Measurements from ENCODE around the gene INSYN2B. TPM values are rescaled to one million over a fixed set of nuclear protein-coding genes. Genes with fewer than 3 reads are reported as not detected.
A peak's percentile ranks its signal among the peaks of the same experiment; 100 is the strongest.
"Not testable (repeated sequence)": the region's sequence is repeated elsewhere in the genome, so short reads cannot be mapped to it uniquely, and the experiment has no call there.

INSYN2B gene
- total RNA-seq, 2 experiments from 2014 or later = not detected

DNA sequence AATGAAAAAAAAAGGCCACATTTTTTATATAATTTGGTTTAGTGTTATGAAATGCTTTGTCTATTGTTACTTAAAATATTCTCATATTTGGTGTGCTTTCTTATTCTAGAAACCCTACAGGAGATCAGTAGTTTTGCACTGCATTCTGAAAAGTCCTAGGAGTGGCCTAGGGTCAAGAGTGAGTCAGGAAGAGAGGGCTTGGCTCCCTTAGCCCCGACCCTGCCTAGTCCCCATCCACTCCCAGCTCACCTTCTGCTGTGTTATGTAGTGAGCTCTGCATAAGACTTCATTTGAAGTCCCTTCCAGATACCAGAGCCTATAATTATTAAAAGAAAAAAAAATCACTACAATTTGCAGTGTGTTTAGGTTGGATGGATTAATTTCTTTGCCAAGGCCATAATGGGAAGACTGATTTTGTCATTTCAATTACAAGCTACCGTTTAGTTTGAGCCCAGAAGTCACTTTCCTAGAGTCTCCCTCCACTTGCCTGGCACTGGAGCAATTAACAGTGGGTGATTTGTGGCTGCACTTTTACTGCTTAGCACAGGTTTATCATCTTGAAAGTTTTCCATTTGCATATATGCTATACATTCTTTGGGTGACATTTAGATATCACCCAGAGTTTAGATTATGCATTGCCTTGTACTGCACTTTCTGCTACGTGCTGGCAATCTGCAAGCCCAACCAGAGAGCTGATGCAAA lies 143.3 kb downstream of the INSYN2B start:
- ChIA-PET POLR2A (no interaction called here), CTCF (interaction anchor here (1.6 kb wide), 1 partner anchor 12 kb away, joined by 3 read pairs; no protein-coding TSS in a partner anchor)
- Mint-ChIP-seq H3K36me3 (ENCODE audit: low read depth) (peaks cover 48% of the 10 kb centered on the region), H3K27ac (no peak overlapping the region), H3K4me3 (no peak overlapping the region), H3K9me3 (ENCODE audit: insufficient read depth) (no peaks in the 10 kb centered on the region), H3K4me1 (ENCODE audit: low read depth) (peaks cover 23% of the 10 kb centered on the region), H3K27me3 (ENCODE audit: low read depth) (no peaks in the 10 kb centered on the region)
- DNase-seq (no peak), ATAC-seq (no peak)

DNA sequence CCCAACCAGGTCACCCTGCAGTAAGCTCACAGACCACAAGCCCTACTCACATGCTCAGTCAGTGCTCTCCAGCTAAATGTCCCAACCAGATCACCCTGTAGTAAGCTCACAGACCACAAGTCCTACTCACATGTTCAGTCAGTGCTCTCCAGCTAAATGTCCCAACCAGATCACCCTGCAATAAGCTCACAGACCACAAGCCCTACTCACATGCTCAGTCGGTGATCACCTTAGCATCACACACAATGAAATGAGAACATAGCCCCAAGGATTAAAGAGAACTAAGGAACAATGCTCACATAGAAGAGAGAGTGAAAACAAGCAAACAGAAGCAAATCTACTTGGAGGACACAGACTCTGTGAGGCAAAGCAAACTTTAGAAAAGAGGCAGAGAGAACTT lies 145.8 kb downstream of the INSYN2B start:
- ATAC-seq; POLR2A ChIA-PET; H3K4me3 Mint-ChIP-seq; H3K9me3 Mint-ChIP-seq (ENCODE audit: insufficient read depth); DNase-seq; H3K27me3 Mint-ChIP-seq (ENCODE audit: low read depth); CTCF ChIA-PET; H3K27ac Mint-ChIP-seq: not testable (repeated sequence)
- H3K36me3 Mint-ChIP-seq (ENCODE audit: low read depth) = peaks cover 32% of the 10 kb centered on the region
- peaks cover 23% of the 10 kb centered on the region for H3K4me1 Mint-ChIP-seq (ENCODE audit: low read depth)

DNA sequence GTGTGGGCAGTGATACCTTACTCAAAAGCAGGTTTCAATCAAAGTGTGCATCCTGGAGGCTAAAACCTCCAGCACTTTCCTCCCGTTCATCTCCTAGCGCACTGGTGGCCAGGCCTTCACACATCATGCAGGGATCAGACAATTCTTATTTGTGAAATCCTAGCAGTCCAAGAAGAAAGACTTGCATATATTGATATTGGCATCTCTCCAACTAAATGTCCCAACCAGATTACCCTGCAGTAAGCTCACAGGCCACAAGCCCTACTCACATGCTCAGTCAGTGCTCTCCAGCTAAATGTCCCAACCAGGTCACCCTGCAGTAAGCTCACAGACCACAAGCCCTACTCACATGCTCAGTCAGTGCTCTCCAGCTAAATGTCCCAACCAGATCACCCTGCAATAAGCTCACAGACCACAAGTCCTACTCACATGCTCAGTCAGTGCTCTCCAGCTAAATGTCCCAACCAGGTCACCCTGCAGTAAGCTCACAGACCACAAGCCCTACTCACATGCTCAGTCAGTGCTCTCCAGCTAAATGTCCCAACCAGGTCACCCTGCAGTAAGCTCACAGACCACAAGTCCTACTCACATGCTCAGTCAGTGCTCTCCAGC lies 146.5 kb downstream of the INSYN2B start:
- H3K9me3 Mint-ChIP-seq (ENCODE audit: insufficient read depth); H3K27me3 Mint-ChIP-seq (ENCODE audit: low read depth); ATAC-seq; POLR2A ChIA-PET; H3K4me3 Mint-ChIP-seq; DNase-seq; H3K27ac Mint-ChIP-seq; CTCF ChIA-PET: not testable (repeated sequence)
- H3K4me1 Mint-ChIP-seq (ENCODE audit: low read depth) = peaks cover 23% of the 10 kb centered on the region
- H3K36me3 Mint-ChIP-seq (ENCODE audit: low read depth) = peaks cover 30% of the 10 kb centered on the region

DNA sequence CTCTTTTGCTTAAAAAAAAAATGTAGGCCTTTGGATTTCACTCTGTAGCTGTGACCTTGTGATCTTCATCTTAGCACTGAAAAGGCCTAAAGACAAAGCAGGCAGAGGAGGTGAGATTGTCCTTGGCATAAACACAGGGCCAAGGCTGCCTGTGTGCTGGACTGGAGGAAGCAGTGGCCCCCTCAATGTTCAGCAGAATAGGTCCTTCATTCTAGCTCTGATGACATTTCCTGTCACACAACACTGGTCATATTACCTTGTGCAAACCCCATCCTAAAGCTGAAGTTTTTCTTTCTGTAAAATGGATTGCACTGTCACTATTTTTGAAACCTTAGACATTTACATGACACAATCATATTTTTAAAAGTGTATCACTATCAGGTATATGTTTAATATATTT lies 147.4 kb downstream of the INSYN2B start:
- no peak overlapping the region for H3K27ac Mint-ChIP-seq
- H3K27me3 Mint-ChIP-seq (ENCODE audit: low read depth) = no peaks in the 10 kb centered on the region
- POLR2A ChIA-PET = no interaction called here
- ATAC-seq (no peak), DNase-seq (no peak)
- no peak overlapping the region for H3K4me3 Mint-ChIP-seq
- CTCF ChIA-PET = no interaction called here
- H3K9me3 Mint-ChIP-seq (ENCODE audit: insufficient read depth) = no peaks in the 10 kb centered on the region
- H3K4me1 Mint-ChIP-seq (ENCODE audit: low read depth) = peaks cover 17% of the 10 kb centered on the region
- peaks cover 25% of the 10 kb centered on the region for H3K36me3 Mint-ChIP-seq (ENCODE audit: low read depth)

DNA sequence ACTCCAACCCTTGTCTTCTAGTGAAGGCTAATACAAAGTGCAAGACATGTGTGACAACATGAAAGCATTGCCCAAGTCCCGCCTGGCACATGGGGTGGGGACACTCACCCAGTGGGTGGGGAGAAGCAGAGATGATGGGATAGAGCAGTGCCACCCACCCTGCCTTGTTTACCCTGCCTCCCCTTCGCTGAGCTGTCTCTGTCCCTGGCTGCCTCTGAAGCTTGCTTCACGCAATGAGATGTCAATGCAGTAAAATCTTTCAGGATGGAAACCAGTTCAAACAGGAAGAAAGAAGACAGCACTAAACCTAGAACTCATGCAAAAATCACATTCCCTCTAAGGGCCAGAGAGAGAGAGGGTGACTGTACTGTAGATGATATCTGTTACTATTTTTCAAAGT lies 148.0 kb downstream of the INSYN2B start:
- Mint-ChIP-seq H3K9me3 (ENCODE audit: insufficient read depth) (no peaks in the 10 kb centered on the region), H3K4me1 (ENCODE audit: low read depth) (peaks cover 17% of the 10 kb centered on the region), H3K27ac (peak overlapping the region; percentile 57), H3K27me3 (ENCODE audit: low read depth) (no peaks in the 10 kb centered on the region), H3K4me3 (no peak overlapping the region), H3K36me3 (ENCODE audit: low read depth) (peaks cover 28% of the 10 kb centered on the region)
- CTCF ChIA-PET = no interaction called here
- POLR2A ChIA-PET = no interaction called here
- no peak for ATAC-seq
- no peak for DNase-seq

DNA sequence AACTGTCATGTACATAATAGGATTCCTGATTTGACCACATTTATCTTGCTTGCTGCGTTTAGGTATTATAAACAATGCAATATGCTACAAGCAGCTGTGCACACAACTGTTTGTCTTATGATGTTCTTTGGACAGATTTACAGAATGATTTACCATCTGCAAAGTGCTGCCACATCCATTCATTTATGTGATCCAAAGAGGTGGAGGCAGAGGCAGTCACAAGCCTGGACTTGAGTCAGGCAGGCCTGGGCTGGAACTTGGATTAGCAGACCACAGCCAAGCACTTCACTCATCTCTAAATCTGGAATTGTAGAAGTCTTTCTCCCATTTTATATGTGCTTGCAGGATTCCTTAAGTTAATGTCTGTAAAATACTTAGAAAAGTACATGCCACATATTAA lies 149.0 kb downstream of the INSYN2B start:
- POLR2A ChIA-PET = no interaction called here
- no peak overlapping the region for H3K27ac Mint-ChIP-seq
- DNase-seq = no peak

DNA sequence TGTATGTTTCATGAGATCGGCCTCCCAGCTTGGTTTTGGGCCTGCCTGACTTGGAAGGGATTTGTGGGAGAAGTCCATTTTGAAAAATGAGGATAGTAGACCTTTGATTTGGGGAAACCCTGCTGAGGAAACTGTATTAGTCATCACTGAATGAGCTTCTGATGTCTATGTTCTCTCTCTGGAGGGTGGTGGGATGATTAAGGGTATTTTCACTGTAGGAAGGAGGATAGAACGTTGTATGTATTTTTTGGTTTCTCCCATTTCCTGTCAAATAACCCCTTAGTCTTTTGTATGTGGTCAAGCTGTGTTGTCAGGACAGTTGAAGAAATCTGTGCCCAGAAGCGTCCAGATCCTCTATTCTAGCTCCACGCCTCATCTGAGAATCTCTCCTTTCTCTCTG lies 151.9 kb downstream of the INSYN2B start:
- Mint-ChIP-seq H3K4me1 (ENCODE audit: low read depth) (peaks cover 12% of the 10 kb centered on the region), H3K4me3 (no peak overlapping the region), H3K27me3 (ENCODE audit: low read depth) (no peaks in the 10 kb centered on the region), H3K9me3 (ENCODE audit: insufficient read depth) (no peaks in the 10 kb centered on the region), H3K36me3 (ENCODE audit: low read depth) (peaks cover 39% of the 10 kb centered on the region), H3K27ac (no peak overlapping the region)
- no peak for DNase-seq
- ChIA-PET POLR2A (no interaction called here), CTCF (no interaction called here)
- ATAC-seq = no peak

More for the DNA sequence above, 149.0 kb downstream of the INSYN2B start:
- Mint-ChIP-seq H3K4me3 (no peak overlapping the region), H3K27me3 (ENCODE audit: low read depth) (no peaks in the 10 kb centered on the region), H3K4me1 (ENCODE audit: low read depth) (peaks cover 17% of the 10 kb centered on the region), H3K9me3 (ENCODE audit: insufficient read depth) (no peaks in the 10 kb centered on the region), H3K36me3 (ENCODE audit: low read depth) (peaks cover 32% of the 10 kb centered on the region)
- ATAC-seq = no peak
- CTCF ChIA-PET = no interaction called here

DNA sequence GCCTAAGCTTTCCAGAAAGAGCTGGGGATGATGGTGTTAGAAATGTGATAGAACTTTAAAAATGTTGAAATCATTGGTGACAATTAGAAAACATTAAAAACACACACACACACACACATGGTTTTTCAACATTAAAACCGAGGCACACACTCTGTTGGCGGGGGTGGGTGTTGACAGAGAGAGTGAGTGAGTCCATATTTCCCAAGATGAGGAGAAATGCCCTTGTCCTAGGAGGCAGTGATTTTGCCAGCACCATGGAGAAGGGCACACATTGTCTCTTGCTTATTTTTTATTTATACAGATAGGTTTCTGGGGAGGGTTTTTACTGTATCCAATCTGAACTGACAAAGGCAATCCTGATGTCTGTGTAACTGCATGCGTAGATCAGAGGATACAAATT lies 152.5 kb downstream of the INSYN2B start:
- no peaks in the 10 kb centered on the region for H3K9me3 Mint-ChIP-seq (ENCODE audit: insufficient read depth)
- H3K4me1 Mint-ChIP-seq (ENCODE audit: low read depth) = peaks cover 7% of the 10 kb centered on the region
- ATAC-seq (no peak), DNase-seq (no peak)
- CTCF ChIA-PET = no interaction called here
- H3K4me3 Mint-ChIP-seq = no peak overlapping the region
- no peak overlapping the region for H3K27ac Mint-ChIP-seq
- H3K27me3 Mint-ChIP-seq (ENCODE audit: low read depth) = no peaks in the 10 kb centered on the region
- POLR2A ChIA-PET = no interaction called here
- H3K36me3 Mint-ChIP-seq (ENCODE audit: low read depth) = peaks cover 43% of the 10 kb centered on the region

DNA sequence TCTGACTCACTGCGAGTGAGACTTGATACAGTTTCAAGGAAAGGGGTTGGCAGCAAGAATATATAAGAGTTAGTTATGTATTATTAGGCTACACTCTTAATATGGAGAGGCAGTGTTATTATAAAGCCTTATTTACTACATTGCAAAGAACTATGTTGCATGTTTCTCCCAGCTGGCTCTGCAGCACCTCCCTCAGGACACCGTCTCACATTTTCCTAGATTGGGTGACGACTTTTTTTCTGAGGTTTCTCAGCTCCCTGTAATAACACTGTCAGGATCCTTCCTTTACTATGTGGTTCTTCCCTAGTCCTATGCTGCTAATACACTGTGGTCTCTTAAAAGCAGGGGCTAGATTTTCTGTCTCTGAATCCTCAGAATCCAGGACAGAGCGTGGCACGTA lies 153.7 kb downstream of the INSYN2B start:
- CTCF ChIA-PET = no interaction called here
- Mint-ChIP-seq H3K9me3 (ENCODE audit: insufficient read depth) (no peaks in the 10 kb centered on the region), H3K36me3 (ENCODE audit: low read depth) (peaks cover 43% of the 10 kb centered on the region), H3K27me3 (ENCODE audit: low read depth) (no peaks in the 10 kb centered on the region), H3K4me3 (no peak overlapping the region), H3K4me1 (ENCODE audit: low read depth) (no peaks in the 10 kb centered on the region), H3K27ac (no peak overlapping the region)
- DNase-seq (no peak), ATAC-seq (no peak)
- POLR2A ChIA-PET = no interaction called here

DNA sequence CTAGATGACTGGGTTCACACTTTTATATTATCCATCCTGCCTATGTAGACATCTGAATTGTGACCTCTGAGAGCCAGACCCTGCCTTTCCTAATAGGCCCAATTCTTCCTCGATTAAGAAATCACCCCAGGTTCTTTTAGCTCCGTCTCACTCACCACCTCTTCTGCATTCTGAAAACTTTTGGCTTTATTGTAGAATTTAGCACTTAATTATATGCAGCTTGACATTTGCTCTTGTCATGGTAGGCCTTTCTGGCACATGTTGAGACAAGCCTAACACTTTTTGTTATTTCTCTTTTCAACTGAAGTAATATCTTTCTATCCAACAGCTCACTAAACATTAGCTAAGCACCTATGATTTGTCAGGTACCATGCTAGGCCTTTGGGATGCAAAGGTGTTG lies 163.3 kb downstream of the INSYN2B start:
- Mint-ChIP-seq H3K4me3 (no peak overlapping the region), H3K27ac (no peak overlapping the region), H3K36me3 (ENCODE audit: low read depth) (peaks cover 75% of the 10 kb centered on the region), H3K27me3 (ENCODE audit: low read depth) (no peaks in the 10 kb centered on the region), H3K4me1 (ENCODE audit: low read depth) (no peaks in the 10 kb centered on the region), H3K9me3 (ENCODE audit: insufficient read depth) (peaks cover 10% of the 10 kb centered on the region)
- ATAC-seq (no peak), DNase-seq (no peak)
- ChIA-PET CTCF (no interaction called here), POLR2A (no interaction called here)

DNA sequence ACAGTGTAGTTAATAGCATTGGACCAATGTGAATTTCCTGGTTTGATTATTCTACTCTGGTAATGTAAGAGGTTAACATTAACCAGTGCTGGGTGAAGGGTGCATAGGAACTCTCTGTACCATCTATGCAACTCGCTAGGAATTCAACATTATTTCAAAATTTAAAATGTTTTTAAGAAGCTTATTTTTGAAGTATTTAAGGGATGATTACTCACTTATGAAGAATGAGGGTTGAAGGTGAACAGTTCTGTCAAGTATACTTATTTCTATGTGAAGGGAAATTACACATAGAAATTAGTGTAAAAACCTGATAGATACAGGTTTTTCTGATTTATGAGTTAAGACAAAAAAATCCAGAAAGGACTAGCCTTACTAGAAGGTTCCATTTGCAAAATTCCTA lies 165.8 kb downstream of the INSYN2B start:
- Mint-ChIP-seq H3K4me3 (no peak overlapping the region), H3K4me1 (ENCODE audit: low read depth) (no peaks in the 10 kb centered on the region), H3K27me3 (ENCODE audit: low read depth) (no peaks in the 10 kb centered on the region), H3K36me3 (ENCODE audit: low read depth) (peaks cover 69% of the 10 kb centered on the region), H3K9me3 (ENCODE audit: insufficient read depth) (peaks cover 6% of the 10 kb centered on the region), H3K27ac (no peak overlapping the region)
- ChIA-PET CTCF (no interaction called here), POLR2A (no interaction called here)
- no peak for ATAC-seq
- DNase-seq = no peak
